Fibroblast of upper back skin (primary cell): ENCODE measurements around the gene XPNPEP1.

ENCODE experiments used
- DNase-seq: peaks from one replicate; pipeline ENCODE4 v3.0.0-alpha.2; 2013

XPNPEP1 gene

GRCh38 chr10:109922976-109923921, at the start of gene XPNPEP1:
Gene XPNPEP1 (minus strand): TSS chr10:109923511. CDS start chr10:109923433, 78 bp downstream.
- DNase-seq: peak; percentile 84

DNA sequence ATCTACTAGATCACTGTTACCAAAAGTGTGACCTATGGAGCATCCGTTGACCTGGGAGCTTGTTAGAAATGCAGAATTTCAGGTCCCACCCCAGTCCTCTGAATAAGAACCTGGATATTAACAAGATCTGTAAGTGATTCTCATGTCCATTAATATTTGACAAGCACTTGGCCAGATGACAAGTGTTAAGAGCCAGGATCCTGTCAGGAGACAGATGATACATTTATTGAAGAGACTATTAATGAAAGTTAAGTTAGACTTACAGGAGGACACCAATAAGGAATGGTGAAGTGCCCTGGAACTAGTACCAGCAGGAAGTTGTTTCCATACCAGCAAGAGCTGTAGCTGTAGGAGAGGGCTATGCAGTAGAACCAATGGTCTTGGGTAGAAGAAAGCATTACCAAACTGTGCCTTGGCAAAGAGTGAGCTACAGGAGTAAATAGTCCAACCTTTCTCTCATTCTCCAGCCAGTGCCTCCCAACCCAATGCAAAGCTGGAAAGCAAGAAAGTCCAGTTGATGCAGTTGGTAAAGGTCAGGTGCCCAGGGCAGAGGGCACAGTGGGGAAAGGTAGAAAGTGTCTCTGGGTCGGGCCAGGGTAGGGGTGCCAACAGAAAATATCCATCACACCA, 49.2 kb upstream of the XPNPEP1 start:
- no peak for DNase-seq

DNA sequence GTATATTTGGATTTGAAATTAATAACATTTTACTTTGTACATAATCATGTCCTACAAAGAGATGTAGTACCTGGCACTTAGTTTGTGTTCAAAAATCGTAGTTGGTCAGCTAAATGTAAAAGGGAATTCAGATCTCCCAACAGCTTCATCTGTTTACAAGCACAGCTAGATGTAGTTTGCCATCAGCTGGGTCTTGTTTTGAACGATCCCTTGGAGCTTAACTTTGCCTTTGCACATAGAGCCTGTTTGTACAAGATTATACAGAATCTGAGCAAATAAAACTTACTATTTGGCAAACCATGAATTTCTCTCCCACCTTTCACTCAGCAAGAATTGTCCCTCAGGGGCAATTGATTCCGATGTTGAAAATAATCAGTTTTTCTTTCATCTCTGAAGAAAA, 48.3 kb upstream of the XPNPEP1 start:
- DNase-seq: no peak

GRCh38 chr10:109969760-109970346, 46.5 kb upstream of the XPNPEP1 start:
- DNase-seq: no peak

DNA sequence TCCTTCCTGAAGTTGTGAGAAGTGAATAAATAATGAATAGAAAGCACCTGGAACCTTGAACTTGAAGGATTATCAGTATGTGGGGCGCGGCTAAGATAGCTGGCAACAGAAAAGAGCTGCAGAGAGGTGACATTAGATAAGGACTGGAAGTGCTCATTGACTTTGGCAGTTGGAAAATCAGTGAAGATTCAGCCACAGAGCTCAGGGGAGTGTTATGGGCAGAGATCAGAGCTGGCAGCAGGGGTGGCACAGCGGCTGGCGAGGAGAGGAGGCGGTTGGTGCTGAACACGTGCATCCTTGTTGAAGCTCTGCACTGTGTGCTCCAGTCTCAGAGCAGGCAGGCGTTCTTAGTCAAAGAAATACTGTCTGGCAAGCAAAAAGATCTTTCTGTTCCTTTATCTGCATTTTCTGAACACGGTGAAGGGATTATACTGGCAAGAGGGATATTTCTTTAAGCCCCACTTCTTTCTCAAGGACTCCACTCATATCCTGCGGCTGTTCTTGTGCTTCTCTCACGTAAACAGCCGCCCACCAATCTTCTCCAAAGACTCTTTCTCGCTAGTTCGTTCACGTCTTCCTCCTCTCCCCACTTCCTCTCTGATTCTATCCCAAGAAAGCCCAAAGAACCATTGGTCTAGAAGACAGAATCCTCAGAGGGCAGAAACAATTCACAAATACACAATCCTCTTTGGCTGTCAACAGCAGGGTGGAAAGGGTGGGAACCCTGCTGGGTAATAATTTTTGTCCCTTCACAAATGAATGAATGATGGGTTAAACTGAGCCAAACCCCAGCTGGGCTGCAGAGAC, 45.8 kb upstream of the XPNPEP1 start:
- peak; percentile 21 for DNase-seq

DNA sequence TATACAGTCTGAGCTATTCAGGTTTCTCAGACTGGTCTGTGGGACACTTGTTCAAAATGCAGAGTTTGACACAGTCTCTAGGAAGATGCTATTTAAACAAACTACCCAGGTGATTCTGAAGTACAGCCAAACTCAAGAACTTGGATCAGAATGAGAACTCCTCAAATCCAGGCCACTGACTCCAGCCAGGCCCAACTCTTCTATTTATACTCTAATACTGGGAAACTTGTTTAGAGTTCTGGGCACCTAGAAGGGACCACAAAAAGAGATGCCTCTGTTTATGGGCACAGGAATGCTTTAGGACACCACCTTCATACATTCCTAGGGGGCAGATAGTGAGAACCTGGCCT, 44.4 kb upstream of the XPNPEP1 start:
- no peak for DNase-seq

GRCh38 chr10:109966961-109967738, 43.8 kb upstream of the XPNPEP1 start:
- peak; percentile 49 for DNase-seq

DNA sequence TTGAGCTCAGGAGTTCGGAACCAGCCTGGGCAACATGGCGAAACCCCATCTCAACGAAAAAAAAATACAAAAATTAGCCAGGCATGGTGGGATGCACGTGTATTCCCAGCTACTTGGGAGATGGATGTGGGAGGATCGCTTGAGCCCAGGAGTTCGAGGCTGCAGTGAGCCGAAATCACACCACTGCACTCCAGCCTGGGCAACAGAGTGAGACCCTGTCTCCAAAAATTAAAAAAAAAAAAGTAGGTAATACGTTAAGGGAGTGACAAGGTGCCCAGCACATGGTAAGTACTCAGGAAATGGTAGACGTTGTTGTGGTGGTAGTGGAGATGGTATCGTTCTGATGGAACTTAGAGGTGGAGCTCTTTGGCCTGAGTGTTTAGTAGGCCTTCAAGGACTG, 41.0 kb upstream of the XPNPEP1 start:
- DNase-seq: no peak

- DNase-seq: peak; percentile 60
These were observed 40.1 kb upstream of the XPNPEP1 start for GRCh38 chr10:109963439-109963838.

DNA sequence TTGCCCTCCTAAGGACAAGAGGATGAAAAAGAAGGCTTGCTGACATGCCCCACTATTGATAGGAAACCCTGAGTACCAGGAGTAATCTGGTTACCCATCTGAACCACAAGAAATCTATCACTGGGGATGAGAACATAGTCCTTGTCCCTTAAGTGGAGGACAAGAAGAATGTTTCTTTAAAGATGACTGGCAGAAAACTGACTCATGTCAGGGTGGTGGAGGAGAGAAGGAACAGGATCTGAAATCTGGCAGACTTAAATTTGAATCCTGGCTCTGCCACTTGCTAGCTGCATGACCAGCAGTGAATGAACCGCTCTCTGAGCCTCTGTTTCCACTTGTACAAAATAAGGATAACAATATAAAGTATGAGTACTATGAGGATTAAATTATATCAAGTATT, 38.9 kb upstream of the XPNPEP1 start:
- no peak for DNase-seq

DNA sequence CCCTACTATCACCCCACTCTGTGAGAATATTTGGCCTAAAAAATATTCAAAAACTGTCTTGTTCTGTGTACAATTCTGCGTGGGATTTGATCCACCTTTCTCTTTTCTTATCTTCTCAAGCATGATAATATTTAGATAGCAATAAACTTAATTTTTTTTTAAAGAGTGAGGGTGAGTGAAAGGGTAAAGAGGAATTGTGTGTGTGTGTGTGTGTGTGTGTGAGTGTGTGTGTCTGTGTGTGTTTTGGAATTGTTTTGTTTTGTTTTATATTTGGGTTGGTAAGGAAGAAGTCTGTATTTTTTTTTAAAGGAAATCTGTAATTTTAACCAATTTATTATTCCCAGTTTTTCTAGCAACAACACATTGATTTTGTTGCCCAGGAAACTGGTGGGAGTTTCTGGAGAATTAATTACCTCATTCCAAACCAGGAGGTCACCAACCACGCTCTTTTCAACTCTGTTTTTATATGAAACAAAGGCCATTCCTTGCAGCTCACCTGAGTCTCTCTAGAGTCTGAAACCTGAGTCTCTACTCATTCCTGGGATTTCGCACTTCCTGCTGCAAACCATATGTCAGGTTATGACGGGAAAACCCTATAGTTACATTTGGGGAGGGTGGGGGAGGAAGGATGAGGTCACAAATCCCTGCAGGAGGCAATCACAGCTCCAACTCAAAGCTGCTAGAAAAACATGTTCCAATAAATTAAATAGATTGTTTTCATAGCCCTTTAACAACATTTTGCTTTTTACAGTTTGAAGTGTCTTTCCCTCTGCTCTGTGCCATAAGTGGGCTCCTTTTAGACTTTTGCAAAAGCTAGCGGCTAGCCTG, 38.1 kb upstream of the XPNPEP1 start:
- peak; percentile 63 for DNase-seq

DNA sequence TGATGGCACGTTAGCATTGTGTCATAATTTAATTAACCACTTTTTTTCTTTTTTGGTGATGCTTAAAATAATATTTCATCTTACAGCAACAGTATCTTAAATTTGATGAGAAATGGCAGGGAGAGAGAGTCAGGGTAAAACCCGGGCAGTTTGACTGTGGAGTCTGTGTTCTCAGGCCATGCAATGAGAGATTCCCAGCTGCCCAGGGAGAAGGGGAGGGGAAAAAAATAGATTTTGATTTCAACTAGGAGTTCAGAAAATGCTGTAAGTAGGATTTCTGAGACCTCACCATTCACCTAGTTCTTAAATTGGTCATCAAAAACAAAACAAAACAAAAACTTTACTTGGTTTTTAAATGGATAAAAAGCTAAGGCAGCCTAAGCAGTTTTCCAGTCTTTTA, 37.4 kb upstream of the XPNPEP1 start:
- DNase-seq: no peak

DNA sequence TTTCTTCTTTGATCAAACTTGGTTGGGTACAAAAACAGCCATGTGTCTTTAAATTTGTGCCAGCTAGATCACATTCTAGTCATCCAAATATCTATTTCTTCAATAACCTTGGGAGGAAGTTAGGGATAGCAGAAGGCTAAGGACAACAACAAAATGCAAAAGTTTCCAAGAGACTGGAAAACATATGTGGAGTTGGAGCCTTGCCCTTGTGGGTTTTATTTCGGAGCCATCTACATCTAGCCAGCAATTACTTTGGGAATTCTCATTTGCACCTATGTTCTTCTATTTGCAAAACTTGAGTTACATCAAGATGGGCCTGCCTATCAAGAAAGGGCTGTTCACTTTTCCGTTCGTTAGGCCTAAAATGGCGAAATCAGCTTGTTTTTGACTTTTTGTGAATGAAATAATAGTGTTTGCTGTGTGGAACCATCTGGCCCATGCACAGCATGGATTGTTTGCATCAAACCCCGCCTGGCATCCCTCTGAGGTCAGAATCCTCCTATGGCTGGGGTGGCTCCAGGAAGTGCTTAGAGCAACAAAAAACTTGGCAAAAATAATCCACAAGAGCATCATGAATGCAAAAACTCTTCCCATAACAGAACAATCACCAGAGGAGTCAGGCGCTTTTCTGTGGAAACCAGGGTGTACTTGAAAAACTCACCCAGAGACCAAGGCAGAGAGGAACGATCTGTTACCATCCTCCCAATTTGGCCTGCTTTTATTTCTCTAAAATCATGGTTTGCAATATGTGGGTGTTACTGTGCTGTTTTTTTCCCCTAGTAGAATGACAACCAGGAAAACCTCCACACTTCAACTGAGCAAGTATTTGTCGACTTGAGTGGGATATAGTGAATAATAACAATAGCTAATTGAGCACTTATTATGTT, 36.2 kb upstream of the XPNPEP1 start:
- DNase-seq: no peak

GRCh38 chr10:109958059-109958458, 34.7 kb upstream of the XPNPEP1 start:
- no peak for DNase-seq

DNA sequence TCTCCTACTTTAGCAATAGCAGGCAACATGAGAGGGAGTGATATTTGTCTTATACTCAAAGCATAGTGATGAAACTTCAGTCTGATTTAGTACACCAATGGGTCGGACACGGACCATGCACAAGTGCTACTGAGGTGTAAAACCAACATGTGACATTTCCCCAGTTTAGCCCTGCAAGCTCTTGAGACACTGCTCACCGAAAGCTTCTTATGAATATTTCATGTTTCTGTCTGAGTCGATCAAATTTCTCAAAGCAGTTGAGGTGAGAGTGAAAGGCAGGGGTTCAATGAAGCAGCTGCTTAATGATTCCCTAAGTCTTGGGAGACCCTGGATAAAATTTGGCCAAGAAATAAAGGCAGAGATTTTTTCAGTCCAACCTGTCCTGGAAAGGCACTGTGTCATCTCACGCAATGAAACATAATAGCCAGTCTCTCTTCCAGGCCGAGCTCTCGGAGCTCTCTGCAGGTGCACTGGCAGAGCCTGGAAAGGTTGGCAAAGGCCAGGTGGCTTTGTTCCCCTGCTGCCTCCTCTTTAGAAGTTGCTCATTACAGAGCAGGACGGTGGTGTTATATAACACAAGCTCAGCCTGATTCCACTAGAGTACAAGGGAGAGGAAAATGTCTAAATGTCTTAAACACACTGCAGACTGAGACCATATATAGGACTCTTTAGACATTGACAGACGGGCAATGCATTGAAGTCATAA, 33.9 kb upstream of the XPNPEP1 start:
- DNase-seq: no peak

- DNase-seq: peak; percentile 52
These were observed 33.3 kb upstream of the XPNPEP1 start for GRCh38 chr10:109956454-109957091.

GRCh38 chr10:109953766-109954165, 30.5 kb upstream of the XPNPEP1 start:
- peak; percentile 27 for DNase-seq

DNA sequence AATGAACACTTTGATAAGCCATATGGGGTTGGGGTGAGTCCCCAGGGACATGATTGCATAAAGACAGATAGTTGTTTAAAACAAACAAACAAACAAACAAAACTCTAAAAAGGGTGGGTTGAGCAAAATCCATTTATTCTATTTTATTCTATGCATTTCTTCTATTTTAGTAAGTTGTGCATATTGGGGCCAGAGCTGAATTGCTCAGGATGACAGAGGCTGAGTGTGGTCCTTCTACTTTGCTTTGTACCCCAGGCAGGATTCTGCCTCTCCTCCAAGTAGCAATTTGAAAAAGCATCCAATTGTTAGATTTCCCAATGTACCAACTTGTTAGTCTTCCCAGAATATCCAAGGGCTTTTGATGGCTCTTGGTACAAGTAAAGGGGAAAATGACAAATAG, 29.2 kb upstream of the XPNPEP1 start:
- no peak for DNase-seq
